Gastrocnemius medialis (tissue), 4 donors: ENCODE measurements around the gene VCL. TPM values are rescaled to one million over a fixed set of nuclear protein-coding genes. Genes with fewer than 3 reads are reported as not detected.
A peak's percentile ranks its signal among the peaks of the same experiment; 100 is the strongest.

Experiments
- ATAC-seq, 2 donors: fragments of 150-250 bp; one replicate each; pipeline ENCODE4 v1.9.1; 2016
- DNase-seq, 2 donors: peaks; one replicate each; pipeline ENCODE4 v3.0.0-alpha.2; 2019
- H3K27ac ChIP-seq, 4 donors: fragments of 200-600 bp; sonication (generic); 1 replicate in 1 of 4; 2 replicates in 3 of 4; pipeline ENCODE4 v1.5.1; 2016 to 2018; ENCODE audit warnings: mild to moderate bottlenecking in 2 of 4, moderate library complexity in 1 of 4
- H3K27me3 ChIP-seq, 3 donors: fragments of 200-600 bp; sonication (generic) in 2 of 3; 1 replicate in 1 of 3; 2 replicates in 2 of 3; pipeline versions ENCODE4 v1.5.1 to v1.6.0; 2016 to 2019; ENCODE audit warnings: mild to moderate bottlenecking in 1 of 3, moderate library complexity in 1 of 3
- H3K36me3 ChIP-seq, 2 donors: fragments of 200-600 bp; sonication (generic) in 1 of 2; one replicate each; pipeline ENCODE4 v1.5.1; 2017 to 2018
- H3K4me1 ChIP-seq, 2 donors: fragments of 200-600 bp; sonication (generic) in 1 of 2; one replicate each; pipeline ENCODE4 v1.5.1; 2016 to 2017; ENCODE audit warnings: mild to moderate bottlenecking in 2 of 2
- H3K4me3 ChIP-seq, 4 donors: fragments of 200-600 bp; sonication (generic) in 3 of 4; 1 replicate in 1 of 4; 2 replicates in 3 of 4; pipeline ENCODE4 v1.5.1; 2016 to 2019; ENCODE audit warnings: mild to moderate bottlenecking in 2 of 4
- H3K9me3 ChIP-seq, 3 donors: fragments of 200-600 bp; sonication (generic) in 2 of 3; 1 replicate in 1 of 3; 2 replicates in 2 of 3; pipeline ENCODE4 v1.5.1; 2016 to 2019
- CTCF ChIP-seq, 5 experiments: fragments of 450-650 bp in 3 of 5; fragments of 200-600 bp in 2 of 5; sonication (generic) in 2 of 5; IDR thresholded peaks in 4 of 5; conservative IDR thresholded peaks in 1 of 5; 1 replicate in 4 of 5; 2 replicates in 1 of 5; pipeline ENCODE4 v1.5.1; 2016 to 2019; ENCODE audit warnings: antibody characterized with exemption in 5 of 5, mild to moderate bottlenecking in 3 of 5, moderate library complexity in 3 of 5
- POLR2A ChIP-seq, 2 donors: fragments of 450-650 bp; IDR thresholded peaks; one replicate each; pipeline ENCODE4 v1.6.1; 2017; ENCODE audit warnings: antibody characterized with exemption in 2 of 2, mild to moderate bottlenecking in 2 of 2, moderate library complexity in 2 of 2
- in situ Hi-C, 4 donors: fragments of 200-750 bp; cut with MboI; loops; one replicate each; pipeline versions ENCODE4 v1.15.0 to v1.8.0; 2017; ENCODE audit warnings: low sequenced_read_pairs in 4 of 4
- intact Hi-C: fragments of 100-400 bp; cut with DNase I; formaldehyde crosslinking; loops from one replicate; pipeline ENCODE4 v1.15.1; 2023; ENCODE audit warnings: low total_unique reads
- total RNA-seq, 4 donors: library from RNA; depleted of rRNA; stranded (reverse); fragments of >200 nt; gene quantifications; one replicate each; pipeline versions ENCODE4 v1.1.0 to v1.2.3, GENCODE V29; 2016

Gene VCL
- total RNA-seq, 4 donors from 2014 or later = 129 to 299 (median 210) TPM

DNA sequence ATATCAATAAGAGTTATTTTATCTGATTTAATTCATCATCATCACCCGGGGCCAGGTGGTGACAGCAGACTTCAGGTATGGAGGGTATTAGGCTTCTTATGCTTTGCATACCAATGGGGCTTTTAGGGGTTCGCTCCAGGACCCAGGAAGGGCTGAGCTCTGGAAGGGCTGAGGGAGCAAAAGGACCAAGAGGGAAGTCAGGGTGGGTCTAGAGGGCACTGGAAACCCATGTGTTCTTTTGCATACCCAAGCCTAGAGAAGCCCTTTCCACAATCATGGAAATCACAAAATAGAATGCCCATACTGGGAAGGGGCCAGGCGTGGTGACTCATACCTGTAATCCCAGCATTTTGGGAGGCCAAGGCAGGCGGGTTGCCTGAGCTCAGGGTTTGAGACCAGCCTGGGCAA is 30.9 kb upstream of the VCL start:
- Histone ChIP-seq H3K27ac (peak overlapping the region; percentile 68 to 76 (median 76)), H3K4me1 (peaks cover 0 to 21% of the 10 kb centered on the region in 2 donors), H3K9me3 (no peaks in the 10 kb centered on the region), H3K36me3 (no peaks in the 10 kb centered on the region), H3K4me3 (no peak overlapping the region), H3K27me3 (no peaks in the 10 kb centered on the region)
- ATAC-seq (no peak), DNase-seq (no peak)
- in situ Hi-C loops = loop anchor here in 1 of 4 donors (10.0 kb wide), 1 partner anchor 118 kb away; no protein-coding TSS in a partner anchor
- TF ChIP-seq POLR2A (IDR thresholded peaks at IDR 0.05) (no peak), CTCF (IDR thresholded peaks at IDR 0.05 in 4 of 5, conservative IDR thresholded peaks at IDR 0.05 in 1 of 5) (no peak)
- intact Hi-C loops = no loop called here

GRCh38 chr10:73967544-73967943 is 30.4 kb upstream of the VCL start:
- no peaks in the 10 kb centered on the region for H3K27me3 ChIP-seq
- H3K4me1 ChIP-seq = peaks cover 0 to 21% of the 10 kb centered on the region in 2 donors
- in situ Hi-C loops (loop anchor here in 1 of 4 donors (10.0 kb wide), 1 partner anchor 117 kb away; no protein-coding TSS in a partner anchor), intact Hi-C loops (no loop called here)
- TF ChIP-seq POLR2A (IDR thresholded peaks at IDR 0.05) (no peak), CTCF (IDR thresholded peaks at IDR 0.05 in 4 of 5, conservative IDR thresholded peaks at IDR 0.05 in 1 of 5) (no peak)
- ATAC-seq = no peak
- peak overlapping the region in 3 of 4 donors; percentile 15 to 76 (median 21) for H3K27ac ChIP-seq
- H3K9me3 ChIP-seq = no peaks in the 10 kb centered on the region
- H3K36me3 ChIP-seq = no peaks in the 10 kb centered on the region
- no peak overlapping the region for H3K4me3 ChIP-seq
- DNase-seq = no peak

DNA sequence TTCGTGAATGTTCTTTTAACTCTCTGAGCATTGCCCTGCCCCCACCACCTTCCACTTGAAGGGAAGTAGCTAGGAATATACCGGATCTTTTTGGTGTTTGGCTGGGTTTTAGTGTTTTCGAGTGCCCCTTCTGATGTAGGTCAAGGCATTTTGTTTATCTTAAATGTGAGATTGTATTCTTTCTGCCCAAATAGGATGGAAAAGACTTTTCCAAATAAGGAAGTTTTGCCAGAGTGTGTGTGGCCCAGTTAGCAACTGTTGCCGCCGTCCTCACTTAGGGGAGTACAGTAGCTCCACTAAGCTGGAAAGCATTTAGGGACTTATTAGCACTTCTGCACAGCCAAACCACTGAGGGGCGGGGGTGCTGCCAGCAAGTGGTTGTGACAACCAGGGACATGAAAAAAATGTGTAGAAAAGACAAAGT is 29.8 kb upstream of the VCL start:
- Histone ChIP-seq H3K4me1 (peaks cover 0 to 21% of the 10 kb centered on the region in 2 donors), H3K4me3 (no peak overlapping the region), H3K9me3 (no peaks in the 10 kb centered on the region), H3K36me3 (no peaks in the 10 kb centered on the region), H3K27me3 (no peaks in the 10 kb centered on the region), H3K27ac (peak overlapping the region in 3 of 4 donors; percentile 15 to 76 (median 21))
- DNase-seq (no peak), ATAC-seq (no peak)
- intact Hi-C loops = no loop called here
- in situ Hi-C loops = loop anchor here in 1 of 4 donors (10.0 kb wide), 1 partner anchor 117 kb away; no protein-coding TSS in a partner anchor
- no peak for TF ChIP-seq POLR2A (IDR thresholded peaks at IDR 0.05)
- no peak for TF ChIP-seq CTCF (IDR thresholded peaks at IDR 0.05 in 4 of 5, conservative IDR thresholded peaks at IDR 0.05 in 1 of 5)

DNA sequence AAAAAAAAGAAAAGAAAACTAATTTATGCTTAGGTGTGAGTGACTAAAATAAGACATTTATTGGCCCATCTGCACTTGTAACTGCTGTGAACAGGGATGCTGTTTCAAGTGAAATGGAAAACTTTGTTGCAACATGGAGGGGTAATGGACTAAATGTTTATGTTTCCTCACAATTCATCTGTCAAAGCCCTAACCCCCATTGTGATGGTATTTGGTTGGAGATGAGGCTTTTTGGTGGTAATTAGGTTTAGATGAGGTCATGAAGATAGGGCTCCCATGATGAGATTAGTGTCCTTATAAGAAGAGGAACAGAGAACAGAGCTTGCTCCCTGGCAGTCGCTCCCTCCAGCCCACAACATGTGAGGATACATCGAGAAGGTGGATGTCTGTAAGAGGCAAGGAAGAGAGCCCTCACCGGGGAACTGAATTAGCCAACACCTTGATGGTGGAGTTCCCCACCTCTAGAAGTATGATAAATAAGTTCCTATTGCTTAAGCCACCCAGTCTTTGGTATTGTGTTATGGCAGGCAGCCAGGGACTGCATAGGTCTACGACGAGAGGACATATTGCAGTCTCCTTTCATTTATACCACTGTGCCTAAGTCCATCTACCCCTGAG is 28.6 kb upstream of the VCL start:
- intact Hi-C loops = no loop called here
- Histone ChIP-seq H3K4me3 (no peak overlapping the region), H3K36me3 (no peaks in the 10 kb centered on the region), H3K27me3 (no peaks in the 10 kb centered on the region), H3K27ac (no peak overlapping the region), H3K4me1 (peaks cover 0 to 21% of the 10 kb centered on the region in 2 donors), H3K9me3 (no peaks in the 10 kb centered on the region)
- ATAC-seq = no peak
- DNase-seq = no peak
- in situ Hi-C loops = loop anchor here in 1 of 4 donors (10.0 kb wide), 1 partner anchor 115 kb away; no protein-coding TSS in a partner anchor
- TF ChIP-seq CTCF (IDR thresholded peaks at IDR 0.05 in 4 of 5, conservative IDR thresholded peaks at IDR 0.05 in 1 of 5) (no peak), POLR2A (IDR thresholded peaks at IDR 0.05) (no peak)
